Breast epithelium (tissue), 4 donors: ENCODE results near the gene ALDH1L1. TPM values are rescaled to one million over a fixed set of nuclear protein-coding genes. Genes with fewer than 3 reads are reported as not detected.

Experiments
- DNase-seq, 2 donors: peaks; one replicate each; pipeline ENCODE4 v3.0.0-alpha.2; 2019; ENCODE audit warnings: low spot score in 2 of 2
- H3K27ac ChIP-seq, 2 donors: fragments of 200-600 bp; sonication (generic) in 1 of 2; one replicate each; pipeline ENCODE4 v1.5.1; 2016 to 2019; ENCODE audit warnings: mild to moderate bottlenecking in 1 of 2
- H3K27me3 ChIP-seq, 2 donors: fragments of 200-600 bp; sonication (generic) in 1 of 2; one replicate each; pipeline versions ENCODE4 v1.5.1 to v1.6.0; 2017 to 2019; ENCODE audit warnings: control low read depth in 1 of 2, mild to moderate bottlenecking in 1 of 2
- H3K36me3 ChIP-seq: fragments of 200-600 bp; one replicate; pipeline ENCODE4 v1.5.1; 2019
- H3K4me1 ChIP-seq, 2 donors: fragments of 200-600 bp; sonication (generic); one replicate each; pipeline ENCODE4 v1.5.1; 2016 to 2019; ENCODE audit warnings: control low read depth in 1 of 2
- H3K4me3 ChIP-seq, 3 donors: fragments of 200-600 bp; sonication (generic); 1 replicate in 2 of 3; 2 replicates in 1 of 3; pipeline ENCODE4 v1.5.1; 2016 to 2019; ENCODE audit warnings: mild to moderate bottlenecking in 3 of 3, moderate library complexity in 2 of 3
- H3K9me3 ChIP-seq, 2 donors: fragments of 200-600 bp; sonication (generic) in 1 of 2; one replicate each; pipeline ENCODE4 v1.5.1; 2016 to 2019; ENCODE audit warnings: control low read depth in 1 of 2
- POLR2A ChIP-seq: fragments of 450-650 bp; IDR thresholded peaks from one replicate; pipeline ENCODE4 v1.6.1; 2016; ENCODE audit warnings: antibody characterized with exemption, mild to moderate bottlenecking, moderate library complexity
- POLR2AphosphoS5 ChIP-seq, 3 donors: sonication (generic); formaldehyde crosslinking; IDR thresholded peaks; one replicate each; pipeline ENCODE4 v1.6.1; 2017; ENCODE audit warnings: antibody characterized with exemption in 3 of 3
- intact Hi-C: fragments of 100-400 bp; cut with DNase I; formaldehyde crosslinking; loops from one replicate; pipeline ENCODE4 v1.15.1; 2023; ENCODE audit warnings: low total_unique reads
- total RNA-seq, 3 donors: library from RNA; depleted of rRNA; stranded (reverse); fragments of >200 nt; gene quantifications; one replicate each; pipeline ENCODE4 v1.1.0, GENCODE V29; 2016
- TF ChIP-seq, protein P1 (sequence below), 3 donors: fragments of 450-650 bp; IDR thresholded peaks; one replicate each; pipeline ENCODE4 v1.5.1; 2016 to 2017; ENCODE audit warnings: antibody characterized with exemption in 3 of 3, mild to moderate bottlenecking in 3 of 3, moderate library complexity in 3 of 3

The ALDH1L1 gene
- total RNA-seq, 3 donors from 2014 or later: 10.8 to 88.3 (median 29.0) TPM

- Histone ChIP-seq H3K4me1 (no peaks in the 10 kb centered on the region), H3K9me3 (no peaks in the 10 kb centered on the region), H3K36me3 (no peaks in the 10 kb centered on the region), H3K27me3 (no peaks in the 10 kb centered on the region), H3K4me3 (no peak overlapping the region), H3K27ac (no peak overlapping the region)
- DNase-seq: peak; percentile 13 to 25
- intact Hi-C loops: no loop called here
- TF ChIP-seq, protein P1, sequence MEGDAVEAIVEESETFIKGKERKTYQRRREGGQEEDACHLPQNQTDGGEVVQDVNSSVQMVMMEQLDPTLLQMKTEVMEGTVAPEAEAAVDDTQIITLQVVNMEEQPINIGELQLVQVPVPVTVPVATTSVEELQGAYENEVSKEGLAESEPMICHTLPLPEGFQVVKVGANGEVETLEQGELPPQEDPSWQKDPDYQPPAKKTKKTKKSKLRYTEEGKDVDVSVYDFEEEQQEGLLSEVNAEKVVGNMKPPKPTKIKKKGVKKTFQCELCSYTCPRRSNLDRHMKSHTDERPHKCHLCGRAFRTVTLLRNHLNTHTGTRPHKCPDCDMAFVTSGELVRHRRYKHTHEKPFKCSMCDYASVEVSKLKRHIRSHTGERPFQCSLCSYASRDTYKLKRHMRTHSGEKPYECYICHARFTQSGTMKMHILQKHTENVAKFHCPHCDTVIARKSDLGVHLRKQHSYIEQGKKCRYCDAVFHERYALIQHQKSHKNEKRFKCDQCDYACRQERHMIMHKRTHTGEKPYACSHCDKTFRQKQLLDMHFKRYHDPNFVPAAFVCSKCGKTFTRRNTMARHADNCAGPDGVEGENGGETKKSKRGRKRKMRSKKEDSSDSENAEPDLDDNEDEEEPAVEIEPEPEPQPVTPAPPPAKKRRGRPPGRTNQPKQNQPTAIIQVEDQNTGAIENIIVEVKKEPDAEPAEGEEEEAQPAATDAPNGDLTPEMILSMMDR (IDR thresholded peaks at IDR 0.05): no peak
- TF ChIP-seq POLR2A (no peak), POLR2AphosphoS5 (IDR thresholded peaks at IDR 0.05) (no peak)
Measured at GRCh38 chr3:126147932-126148683, 32.3 kb downstream of the ALDH1L1 start.

DNA sequence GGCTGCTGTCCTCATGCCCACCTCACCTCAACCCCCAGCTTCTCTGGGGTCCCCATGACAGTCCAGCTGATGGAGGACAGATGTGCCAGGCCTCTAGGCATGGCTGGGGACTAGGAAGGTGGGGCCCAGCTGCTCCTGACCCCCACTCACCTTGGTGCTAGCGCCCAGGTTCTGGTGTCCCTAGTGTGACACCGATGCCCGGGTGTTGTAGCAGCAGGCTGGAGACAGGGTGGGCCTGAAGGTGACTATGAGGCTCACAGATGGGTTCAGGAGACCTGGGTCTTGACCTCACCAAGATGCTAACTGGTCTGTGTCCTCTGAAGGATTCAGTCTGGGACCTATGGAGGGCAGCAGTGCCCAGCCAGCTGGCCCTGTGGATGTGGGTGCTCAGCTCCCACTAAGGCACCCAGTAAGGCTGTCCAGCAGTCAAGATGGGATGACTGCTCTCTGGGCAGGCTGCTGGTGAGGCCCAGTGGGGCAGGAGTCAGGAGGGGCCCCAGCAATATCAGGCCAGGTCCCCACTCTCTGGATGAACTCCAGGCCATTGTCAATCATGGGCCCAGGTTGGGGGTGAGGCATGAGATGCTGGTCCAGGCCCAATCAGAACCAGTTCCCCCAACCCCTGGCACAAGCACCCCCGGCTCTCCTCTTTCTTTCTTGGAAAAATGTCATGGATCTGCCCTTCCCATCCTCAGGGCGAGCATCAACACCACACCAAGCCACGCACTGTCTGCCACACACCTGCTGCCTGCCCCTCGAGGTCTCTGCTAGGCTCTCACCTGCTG is 33.0 kb downstream of the ALDH1L1 start:
- H3K9me3 ChIP-seq: no peaks in the 10 kb centered on the region
- DNase-seq: peak; percentile 6 to 25
- intact Hi-C loops: no loop called here
- H3K4me3 ChIP-seq: no peak overlapping the region
- H3K4me1 ChIP-seq: no peaks in the 10 kb centered on the region
- no peaks in the 10 kb centered on the region for H3K27me3 ChIP-seq
- H3K36me3 ChIP-seq: no peaks in the 10 kb centered on the region
- H3K27ac ChIP-seq: no peak overlapping the region
- TF ChIP-seq POLR2A: no peak
- no peak for TF ChIP-seq POLR2AphosphoS5 (IDR thresholded peaks at IDR 0.05)
- TF ChIP-seq, protein P1 (IDR thresholded peaks at IDR 0.05): no peak

DNA sequence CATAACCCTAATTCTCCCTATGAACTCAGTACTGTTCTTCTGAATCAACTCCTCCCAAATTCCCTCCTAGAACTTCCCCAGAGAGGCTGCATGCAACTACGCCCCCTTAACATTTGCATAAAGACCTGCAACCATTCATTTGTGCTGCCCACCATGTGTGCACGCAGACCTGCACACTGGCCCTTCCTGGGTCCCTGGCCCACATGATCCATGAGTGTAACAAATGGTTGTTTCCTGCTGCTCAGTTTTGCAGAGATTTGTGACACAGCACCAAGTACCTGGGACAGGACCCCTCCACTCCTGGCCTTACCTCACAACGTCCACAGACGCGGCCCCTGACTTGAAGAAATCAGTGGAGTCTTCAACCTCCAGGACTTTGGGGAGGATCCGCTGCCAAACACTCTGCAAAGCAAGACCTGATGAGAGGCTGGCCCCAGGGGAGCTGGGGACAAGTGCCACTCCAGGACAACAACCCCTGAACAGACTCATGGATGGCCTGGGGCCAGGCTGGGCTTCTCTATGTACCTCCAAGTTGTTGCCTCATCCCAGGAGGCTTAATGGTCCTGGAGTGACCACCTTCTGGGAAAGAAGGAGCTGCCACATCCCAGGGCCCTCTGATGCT is 33.8 kb downstream of the ALDH1L1 start:
- no peak overlapping the region for H3K4me3 ChIP-seq
- H3K27me3 ChIP-seq: no peaks in the 10 kb centered on the region
- DNase-seq: peak in 1 of 2 donors; percentile 5
- intact Hi-C loops: no loop called here
- TF ChIP-seq POLR2AphosphoS5 (IDR thresholded peaks at IDR 0.05): no peak
- TF ChIP-seq, protein P1 (IDR thresholded peaks at IDR 0.05): no peak
- TF ChIP-seq POLR2A: no peak
- H3K36me3 ChIP-seq: no peaks in the 10 kb centered on the region
- H3K9me3 ChIP-seq: no peaks in the 10 kb centered on the region
- no peak overlapping the region for H3K27ac ChIP-seq
- H3K4me1 ChIP-seq: no peaks in the 10 kb centered on the region

GRCh38 chr3:126146034-126146433 is 34.4 kb downstream of the ALDH1L1 start:
- TF ChIP-seq POLR2AphosphoS5 (IDR thresholded peaks at IDR 0.05) (no peak), POLR2A (no peak)
- TF ChIP-seq, protein P1 (IDR thresholded peaks at IDR 0.05): no peak
- Histone ChIP-seq H3K27me3 (no peaks in the 10 kb centered on the region), H3K4me3 (no peak overlapping the region), H3K27ac (no peak overlapping the region), H3K9me3 (no peaks in the 10 kb centered on the region), H3K36me3 (no peaks in the 10 kb centered on the region), H3K4me1 (no peaks in the 10 kb centered on the region)
- intact Hi-C loops: no loop called here
- peak in 1 of 2 donors; percentile 28 for DNase-seq
